Measurements from ENCODE around the gene PDZD8.
"Not testable (repeated sequence)": the region's sequence is repeated elsewhere in the genome, so short reads cannot be mapped to it uniquely, and the experiment has no call there.

Gene PDZD8

DNA sequence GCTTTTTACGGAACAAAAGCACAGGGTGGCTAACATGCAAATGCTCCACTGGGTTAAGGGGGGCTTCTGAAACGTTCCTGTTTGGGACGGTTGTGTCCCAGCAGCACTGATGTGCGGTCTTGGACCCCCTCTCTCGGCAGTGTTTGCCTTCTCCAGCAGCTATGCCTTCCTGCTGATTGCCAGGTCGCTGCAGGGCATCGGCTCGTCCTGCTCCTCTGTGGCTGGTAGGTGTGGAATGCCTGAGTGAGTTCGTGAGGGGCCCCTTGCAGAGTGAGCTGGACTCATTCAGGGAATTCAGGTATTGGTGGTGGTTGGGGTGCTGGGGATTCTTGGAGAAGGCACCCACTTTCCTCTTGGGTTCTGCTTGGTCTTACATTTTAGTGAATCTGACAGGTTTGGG is 121.3 kb downstream of the PDZD8 start:
- no peaks in the 10 kb centered on the region for H3K9me3 Mint-ChIP-seq
- H3K4me1 Mint-ChIP-seq (ENCODE audit: low read depth): peaks cover 6% of the 10 kb centered on the region
- no peak overlapping the region for H3K27ac Mint-ChIP-seq
- peaks cover 21% of the 10 kb centered on the region for H3K27me3 Mint-ChIP-seq
- H3K4me3 Mint-ChIP-seq: no peak overlapping the region
- H3K36me3 Mint-ChIP-seq (ENCODE audit: low read depth): no peaks in the 10 kb centered on the region

- Mint-ChIP-seq H3K27me3 (peaks cover 28% of the 10 kb centered on the region), H3K4me1 (ENCODE audit: low read depth) (peaks cover 21% of the 10 kb centered on the region), H3K4me3 (no peak overlapping the region), H3K9me3 (no peaks in the 10 kb centered on the region), H3K27ac (no peak overlapping the region), H3K36me3 (ENCODE audit: low read depth) (no peaks in the 10 kb centered on the region)
Observed at GRCh38 chr10:117250411-117250810, 124.8 kb downstream of the PDZD8 start.

- Mint-ChIP-seq H3K4me1 (ENCODE audit: low read depth) (peaks cover 21% of the 10 kb centered on the region), H3K4me3 (no peak overlapping the region), H3K36me3 (ENCODE audit: low read depth) (no peaks in the 10 kb centered on the region), H3K27ac (no peak overlapping the region), H3K27me3 (peaks cover 35% of the 10 kb centered on the region), H3K9me3 (no peaks in the 10 kb centered on the region)
Observed at GRCh38 chr10:117249493-117250093, 125.6 kb downstream of the PDZD8 start.

GRCh38 chr10:117248750-117249465 is 126.3 kb downstream of the PDZD8 start:
- peaks cover 21% of the 10 kb centered on the region for H3K4me1 Mint-ChIP-seq (ENCODE audit: low read depth)
- peaks cover 42% of the 10 kb centered on the region for H3K27me3 Mint-ChIP-seq
- no peak overlapping the region for H3K27ac Mint-ChIP-seq
- no peaks in the 10 kb centered on the region for H3K9me3 Mint-ChIP-seq
- H3K4me3 Mint-ChIP-seq: no peak overlapping the region
- no peaks in the 10 kb centered on the region for H3K36me3 Mint-ChIP-seq (ENCODE audit: low read depth)

DNA sequence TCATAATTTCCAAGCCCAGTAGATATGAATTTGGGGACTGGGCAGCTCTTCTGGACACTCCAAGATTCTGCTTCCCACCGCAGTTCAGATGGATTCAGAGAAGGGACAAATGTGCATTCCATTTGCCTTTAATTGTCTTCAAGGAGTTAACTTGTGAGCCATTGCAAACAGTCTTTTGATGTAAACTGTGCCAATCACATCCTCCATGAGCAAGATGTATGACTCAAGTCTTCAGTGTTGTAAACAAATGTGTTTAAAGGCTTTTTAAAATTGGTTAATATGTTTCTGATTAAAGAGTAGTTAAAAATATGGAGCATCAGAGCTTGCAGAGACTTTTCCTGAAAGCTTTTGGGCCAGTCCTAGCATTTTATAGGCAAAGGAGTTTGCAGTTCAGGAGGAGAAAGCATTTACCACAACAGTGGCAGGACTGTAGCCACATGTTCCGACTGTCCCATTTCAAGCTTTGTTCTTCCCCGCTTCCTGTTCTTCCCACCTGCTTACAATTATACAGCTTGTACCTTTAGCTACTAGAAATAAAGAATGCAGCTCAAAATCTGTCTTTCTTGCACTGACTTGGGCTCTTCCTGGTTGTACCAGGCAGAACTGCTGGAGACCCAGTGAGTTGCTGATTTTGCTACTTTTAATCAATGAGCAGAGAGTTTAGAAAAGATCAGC is 128.1 kb downstream of the PDZD8 start:
- H3K36me3 Mint-ChIP-seq (ENCODE audit: low read depth): no peaks in the 10 kb centered on the region
- H3K9me3 Mint-ChIP-seq: no peaks in the 10 kb centered on the region
- H3K4me1 Mint-ChIP-seq (ENCODE audit: low read depth): peaks cover 21% of the 10 kb centered on the region
- no peak overlapping the region for H3K4me3 Mint-ChIP-seq
- H3K27me3 Mint-ChIP-seq: peaks cover 53% of the 10 kb centered on the region
- no peak overlapping the region for H3K27ac Mint-ChIP-seq

- no peak overlapping the region for H3K27ac Mint-ChIP-seq
- H3K36me3 Mint-ChIP-seq (ENCODE audit: low read depth): no peaks in the 10 kb centered on the region
- no peaks in the 10 kb centered on the region for H3K9me3 Mint-ChIP-seq
- no peak overlapping the region for H3K4me3 Mint-ChIP-seq
- H3K27me3 Mint-ChIP-seq: peaks cover 38% of the 10 kb centered on the region
- peaks cover 13% of the 10 kb centered on the region for H3K4me1 Mint-ChIP-seq (ENCODE audit: low read depth)
Observed at GRCh38 chr10:117242463-117242832, 132.8 kb downstream of the PDZD8 start.

GRCh38 chr10:117241541-117242462 is 133.4 kb downstream of the PDZD8 start:
- peak overlapping the region; percentile 51 for H3K4me3 Mint-ChIP-seq
- peaks cover 9% of the 10 kb centered on the region for H3K4me1 Mint-ChIP-seq (ENCODE audit: low read depth)
- peaks cover 35% of the 10 kb centered on the region for H3K27me3 Mint-ChIP-seq
- H3K36me3 Mint-ChIP-seq (ENCODE audit: low read depth): no peaks in the 10 kb centered on the region
- H3K27ac Mint-ChIP-seq: no peak overlapping the region
- no peaks in the 10 kb centered on the region for H3K9me3 Mint-ChIP-seq

- Mint-ChIP-seq H3K4me1 (ENCODE audit: low read depth) (peaks cover 6% of the 10 kb centered on the region), H3K27ac (no peak within 1 kb of the TSS), H3K27me3 (peaks cover 34% of the 10 kb centered on the region), H3K4me3 (peak within 1 kb of the TSS; percentile 51), H3K9me3 (no peaks in the 10 kb centered on the region), H3K36me3 (ENCODE audit: low read depth) (no peaks in the 10 kb centered on the region)
Observed at GRCh38 chr10:117240621-117241529, 134.4 kb downstream of the PDZD8 start, which contains the start of gene SLC18A2. SLC18A2 (plus strand) TSS chr10:117241114; CDS start chr10:117241694, 580 bp downstream.

GRCh38 chr10:117239721-117240620 is 135.3 kb downstream of the PDZD8 start:
- Mint-ChIP-seq H3K27me3 (peaks cover 29% of the 10 kb centered on the region), H3K27ac (no peak overlapping the region), H3K4me3 (no peak overlapping the region), H3K4me1 (ENCODE audit: low read depth) (peaks cover 6% of the 10 kb centered on the region), H3K9me3 (no peaks in the 10 kb centered on the region), H3K36me3 (ENCODE audit: low read depth) (no peaks in the 10 kb centered on the region)

DNA sequence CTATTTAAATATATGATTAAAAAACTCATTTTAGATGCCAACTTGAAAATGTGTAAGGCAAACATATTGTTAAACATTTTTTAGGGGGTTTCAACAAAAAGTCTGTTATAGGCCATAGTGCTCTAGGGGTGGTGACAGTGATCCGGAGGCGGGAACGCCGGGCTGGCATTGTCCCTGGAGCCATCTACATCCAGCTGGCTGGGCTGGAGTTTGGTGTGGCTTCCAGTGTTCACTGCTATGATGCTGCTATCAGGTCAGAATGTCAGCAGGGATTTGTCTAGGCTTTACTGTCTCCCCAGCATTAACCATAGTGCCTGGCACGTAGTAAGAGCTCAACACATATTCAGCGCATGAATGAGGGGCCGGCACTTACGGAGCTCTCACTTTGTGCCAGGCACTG is 136.2 kb downstream of the PDZD8 start:
- H3K4me3 Mint-ChIP-seq: no peak overlapping the region
- H3K27ac Mint-ChIP-seq: no peak overlapping the region
- H3K4me1 Mint-ChIP-seq (ENCODE audit: low read depth): peaks cover 6% of the 10 kb centered on the region
- peaks cover 21% of the 10 kb centered on the region for H3K27me3 Mint-ChIP-seq
- H3K36me3 Mint-ChIP-seq (ENCODE audit: low read depth): no peaks in the 10 kb centered on the region
- no peaks in the 10 kb centered on the region for H3K9me3 Mint-ChIP-seq

DNA sequence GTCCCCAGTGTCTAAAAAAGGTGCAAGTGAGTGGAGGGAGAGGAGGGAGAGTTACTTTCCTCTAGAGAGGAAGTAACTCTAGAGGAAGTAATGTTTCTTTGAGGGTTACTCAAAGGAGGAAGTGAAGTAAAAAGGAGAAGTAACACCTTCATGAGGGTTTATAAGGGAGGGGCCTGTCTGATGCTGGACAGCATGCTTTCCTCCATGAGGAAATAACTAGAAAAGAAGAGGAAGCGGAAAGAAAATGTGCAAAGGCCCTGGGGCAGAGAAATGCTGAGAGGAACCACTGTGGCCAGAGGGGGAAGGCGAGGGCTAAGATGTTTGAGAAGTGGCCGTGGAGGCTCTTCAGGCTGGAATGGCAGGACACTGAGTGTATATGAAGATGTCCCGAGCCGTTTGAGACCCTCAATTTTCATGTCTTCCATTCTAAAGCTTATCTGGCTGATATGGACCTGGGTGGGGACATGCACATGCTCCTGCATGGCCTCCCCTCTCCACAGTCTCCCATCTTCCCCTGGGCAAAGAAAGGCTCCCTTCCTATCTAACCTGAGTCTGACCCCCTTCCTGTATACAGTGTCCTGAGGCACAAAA is 137.7 kb downstream of the PDZD8 start:
- H3K27ac Mint-ChIP-seq: peak overlapping the region; percentile 33
- H3K36me3 Mint-ChIP-seq (ENCODE audit: low read depth): no peaks in the 10 kb centered on the region
- H3K4me1 Mint-ChIP-seq (ENCODE audit: low read depth): peaks cover 6% of the 10 kb centered on the region
- peaks cover 12% of the 10 kb centered on the region for H3K27me3 Mint-ChIP-seq
- no peaks in the 10 kb centered on the region for H3K9me3 Mint-ChIP-seq
- no peak overlapping the region for H3K4me3 Mint-ChIP-seq

DNA sequence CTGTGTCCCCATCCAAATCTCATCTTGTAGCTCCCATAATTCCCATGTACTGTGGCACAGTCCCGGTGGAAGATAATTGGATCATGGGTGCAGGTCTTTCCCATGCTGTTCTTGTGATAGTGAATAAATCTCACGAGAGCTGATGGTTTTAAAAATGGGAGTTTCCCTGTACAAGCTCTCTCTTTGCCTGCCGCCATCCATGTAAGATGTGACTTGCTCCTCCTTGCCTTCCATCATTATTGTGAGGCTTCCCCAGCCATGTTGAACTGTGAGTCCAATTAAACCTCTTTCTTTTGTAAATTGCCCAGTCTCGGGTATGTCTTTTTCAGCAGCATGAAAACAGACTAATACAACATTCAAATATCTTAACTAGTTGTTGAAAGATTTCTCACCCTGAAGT is 145.1 kb downstream of the PDZD8 start:
- H3K27ac Mint-ChIP-seq, H3K9me3 Mint-ChIP-seq: not testable (repeated sequence)

GRCh38 chr10:117228210-117228609 is 147.0 kb downstream of the PDZD8 start:
- Mint-ChIP-seq H3K36me3 (ENCODE audit: low read depth) (no peaks in the 10 kb centered on the region), H3K4me3 (no peak overlapping the region), H3K27ac (no peak overlapping the region), H3K9me3 (no peaks in the 10 kb centered on the region), H3K27me3 (peaks cover 49% of the 10 kb centered on the region), H3K4me1 (ENCODE audit: low read depth) (no peaks in the 10 kb centered on the region)

More for the DNA sequence above, 145.1 kb downstream of the PDZD8 start:
- peaks cover 49% of the 10 kb centered on the region for H3K27me3 Mint-ChIP-seq
- H3K36me3 Mint-ChIP-seq (ENCODE audit: low read depth); H3K4me1 Mint-ChIP-seq (ENCODE audit: low read depth); H3K4me3 Mint-ChIP-seq: not testable (repeated sequence)

Measured in stimulated activated naive CD8-positive, alpha-beta T cell treated with anti-CD3 and anti-CD28 coated beads, Interleukin-15, Interleukin-2, amounts not matched to agents 100 ng/mL and 50 ng/mL, for 24 hours (primary cell).